CD14-positive monocyte (primary cell): ENCODE measurements around the gene PNLIPRP2. TPM values are rescaled to one million over a fixed set of nuclear protein-coding genes. Genes with fewer than 3 reads are reported as not detected.

Source experiments
- DNase-seq, 3 donors: peaks; one replicate each; pipeline ENCODE4 v3.0.0-alpha.2; 2011 to 2022
- H2AFZ ChIP-seq: 2 replicates; pipeline ENCODE4 v1.6.0; 2012; ENCODE audit warnings: mild to moderate bottlenecking, low read depth, low read length, inconsistent platforms; ENCODE audit not compliant: insufficient read depth, poor library complexity, severe bottlenecking
- H3K27ac ChIP-seq, 2 donors: 1 replicate in 1 of 2; 2 replicates in 1 of 2; pipeline ENCODE4 v1.5.1; 2012 to 2013; ENCODE audit warnings: low read length in 2 of 2, control low read depth in 1 of 2, inconsistent platforms in 1 of 2, low read depth in 1 of 2, mild to moderate bottlenecking in 1 of 2
- H3K27me3 ChIP-seq, 2 donors: one replicate each; pipeline versions ENCODE4 v1.6.0 to v1.6.1; 2011 to 2013; ENCODE audit warnings: low read length in 2 of 2; ENCODE audit not compliant: control insufficient read depth in 2 of 2, insufficient read depth in 2 of 2
- H3K36me3 ChIP-seq, 2 donors: replicated peaks in 1 of 2; 1 replicate in 1 of 2; 2 replicates in 1 of 2; pipeline versions ENCODE4 v1.5.1 to v1.6.1; 2012 to 2013; ENCODE audit warnings: low read length in 2 of 2, control low read depth in 1 of 2, inconsistent platforms in 1 of 2, mild to moderate bottlenecking in 1 of 2; ENCODE audit not compliant: insufficient read depth in 2 of 2, control insufficient read depth in 1 of 2
- H3K4me1 ChIP-seq, 2 donors: 1 replicate in 1 of 2; 2 replicates in 1 of 2; pipeline versions ENCODE4 v1.5.1 to v1.6.1; 2012 to 2013; ENCODE audit warnings: low read length in 2 of 2, control low read depth in 1 of 2, inconsistent platforms in 1 of 2, mild to moderate bottlenecking in 1 of 2, moderate library complexity in 1 of 2; ENCODE audit not compliant: insufficient read depth in 2 of 2, control insufficient read depth in 1 of 2
- H3K4me2 ChIP-seq: replicated peaks from 2 replicates; pipeline ENCODE3; 2012; ENCODE audit warnings: low read length, moderate library complexity, mild to moderate bottlenecking; ENCODE audit not compliant: poor library complexity, severe bottlenecking; ENCODE audit errors: extremely low read depth
- H3K4me3 ChIP-seq, 3 experiments: fragments of 200-600 bp in 1 of 3; sonication (generic) in 1 of 3; replicated peaks in 1 of 3; 1 replicate in 2 of 3; 2 replicates in 1 of 3; pipeline ENCODE4 v1.5.1; 2011 to 2013; ENCODE audit warnings: low read length in 3 of 3, mild to moderate bottlenecking in 3 of 3, control low read depth in 2 of 3, low read depth in 2 of 3, inconsistent platforms in 1 of 3, moderate library complexity in 1 of 3
- H3K79me2 ChIP-seq: 2 replicates; pipeline ENCODE4 v1.6.0; 2012; ENCODE audit warnings: mild to moderate bottlenecking, control low read depth, inconsistent platforms, low read length, moderate library complexity; ENCODE audit not compliant: insufficient read depth
- H3K9ac ChIP-seq: 2 replicates; pipeline ENCODE4 v1.6.0; 2017; ENCODE audit warnings: low read length, mild to moderate bottlenecking; ENCODE audit not compliant: insufficient read depth, poor library complexity, severe bottlenecking
- H3K9me3 ChIP-seq, 2 donors: replicated peaks in 1 of 2; 1 replicate in 1 of 2; 2 replicates in 1 of 2; pipeline versions ENCODE4 v1.5.1 to v1.6.1; 2012 to 2013; ENCODE audit warnings: low read length in 2 of 2, control low read depth in 1 of 2; ENCODE audit not compliant: control insufficient read depth in 1 of 2, insufficient read depth in 1 of 2
- H4K20me1 ChIP-seq: 2 replicates; pipeline ENCODE4 v1.6.0; 2012; ENCODE audit warnings: mild to moderate bottlenecking, low read length, control low read depth, moderate library complexity; ENCODE audit not compliant: insufficient read depth
- H3K27ac Mint-ChIP-seq, 7 donors: one replicate each; pipeline ENCODE4 v1.8.0; 2020; ENCODE audit warnings: mild to moderate bottlenecking in 7 of 7, mixed read lengths in 7 of 7, moderate library complexity in 6 of 7, inconsistent platforms in 2 of 7
- H3K27me3 Mint-ChIP-seq, 3 donors: one replicate each; pipeline ENCODE4 v1.8.0; 2021 to 2022; ENCODE audit warnings: low read depth in 3 of 3, mild to moderate bottlenecking in 3 of 3, mixed read lengths in 3 of 3, moderate library complexity in 3 of 3, inconsistent platforms in 1 of 3
- H3K36me3 Mint-ChIP-seq, 2 donors: one replicate each; pipeline ENCODE4 v1.8.0; 2020; ENCODE audit warnings: mixed read lengths in 2 of 2, inconsistent platforms in 1 of 2, mild to moderate bottlenecking in 1 of 2
- H3K4me1 Mint-ChIP-seq: one replicate; pipeline ENCODE4 v1.8.0; 2020; ENCODE audit warnings: mild to moderate bottlenecking, mixed read lengths
- H3K4me3 Mint-ChIP-seq, 2 donors: one replicate each; pipeline ENCODE4 v1.8.0; 2020; ENCODE audit warnings: mild to moderate bottlenecking in 2 of 2, mixed read lengths in 2 of 2, moderate library complexity in 1 of 2
- H3K9me3 Mint-ChIP-seq, 7 donors: one replicate each; pipeline ENCODE4 v1.8.0; 2020 to 2022; ENCODE audit warnings: mixed read lengths in 7 of 7, mild to moderate bottlenecking in 6 of 7, moderate library complexity in 6 of 7, inconsistent platforms in 2 of 7
- WGBS: methylation state at CpG from one replicate; pipeline ENCODE4 v1.1.5; 2013; ENCODE audit warnings: missing lambda C conversion rate; ENCODE audit not compliant: insufficient coverage; 5-methylcytosine and 5-hydroxymethylcytosine counted together
- intact Hi-C, 2 donors: fragments of 100-400 bp; cut with micrococcal nuclease; formaldehyde crosslinking; loops; one replicate each; pipeline versions ENCODE4 v1.15.0 to v1.15.1; 2023
- polyA plus RNA-seq, 3 donors: library from polyadenylated mRNA; depleted of rRNA in 1 of 3; unstranded in 2 of 3; stranded (reverse) in 1 of 3; fragments of 300-500 nt in 2 of 3; fragments of >200 nt in 1 of 3; fragmentation: Illumina TruSeq in 2 of 3; gene quantifications; 1 replicate in 2 of 3; 2 replicates in 1 of 3; pipeline ENCODE4 v1.2.3, GENCODE V29; 2012 to 2021
- TF ChIP-seq, protein P1 (sequence below): fragments of 200-600 bp; IDR thresholded peaks from one replicate; pipeline ENCODE4 v1.8.0; 2022; ENCODE audit warnings: antibody characterized with exemption, mild to moderate bottlenecking

The PNLIPRP2 gene
- polyA plus RNA-seq, 3 donors, result not detected

DNA sequence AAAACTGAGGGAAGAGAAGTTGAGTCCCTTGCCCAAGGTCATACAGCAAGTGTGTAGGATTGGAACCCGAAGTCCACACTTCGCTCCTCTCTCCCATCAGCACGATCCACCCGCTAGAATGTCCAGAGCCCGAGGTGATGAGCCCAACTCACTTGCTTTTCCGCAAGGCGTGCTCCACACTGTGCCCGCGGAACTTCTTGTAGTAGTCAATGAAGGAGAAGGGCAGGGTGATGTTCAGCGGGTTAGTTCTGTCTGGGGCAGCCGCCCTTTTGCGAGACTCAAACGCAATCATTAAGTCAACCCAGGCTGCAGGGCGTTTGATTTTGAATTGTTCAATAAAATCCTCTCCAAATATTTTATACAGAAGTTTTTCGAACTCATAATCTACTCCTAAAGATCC is 58.6 kb downstream of the PNLIPRP2 start:
- no peak for DNase-seq
- Mint-ChIP-seq H3K4me3 (no peak overlapping the region), H3K4me1 (no peaks in the 10 kb centered on the region), H3K9me3 (peaks cover 0 to 2% (median 0%) of the 10 kb centered on the region in 7 donors), H3K36me3 (no peaks in the 10 kb centered on the region), H3K27ac (no peak overlapping the region), H3K27me3 (peaks cover 3 to 6% (median 3%) of the 10 kb centered on the region in 3 donors)
- no peak overlapping the region for H3K4me2 ChIP-seq
- H2AFZ ChIP-seq, result no peak overlapping the region
- no peak overlapping the region for H3K27ac ChIP-seq
- H3K4me3 ChIP-seq, result no peak overlapping the region
- 100% methylated on average over 2 of the region's 15 CpGs for WGBS
- TF ChIP-seq, protein P1, sequence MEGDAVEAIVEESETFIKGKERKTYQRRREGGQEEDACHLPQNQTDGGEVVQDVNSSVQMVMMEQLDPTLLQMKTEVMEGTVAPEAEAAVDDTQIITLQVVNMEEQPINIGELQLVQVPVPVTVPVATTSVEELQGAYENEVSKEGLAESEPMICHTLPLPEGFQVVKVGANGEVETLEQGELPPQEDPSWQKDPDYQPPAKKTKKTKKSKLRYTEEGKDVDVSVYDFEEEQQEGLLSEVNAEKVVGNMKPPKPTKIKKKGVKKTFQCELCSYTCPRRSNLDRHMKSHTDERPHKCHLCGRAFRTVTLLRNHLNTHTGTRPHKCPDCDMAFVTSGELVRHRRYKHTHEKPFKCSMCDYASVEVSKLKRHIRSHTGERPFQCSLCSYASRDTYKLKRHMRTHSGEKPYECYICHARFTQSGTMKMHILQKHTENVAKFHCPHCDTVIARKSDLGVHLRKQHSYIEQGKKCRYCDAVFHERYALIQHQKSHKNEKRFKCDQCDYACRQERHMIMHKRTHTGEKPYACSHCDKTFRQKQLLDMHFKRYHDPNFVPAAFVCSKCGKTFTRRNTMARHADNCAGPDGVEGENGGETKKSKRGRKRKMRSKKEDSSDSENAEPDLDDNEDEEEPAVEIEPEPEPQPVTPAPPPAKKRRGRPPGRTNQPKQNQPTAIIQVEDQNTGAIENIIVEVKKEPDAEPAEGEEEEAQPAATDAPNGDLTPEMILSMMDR, result no peak
- intact Hi-C loops, result no loop called here
- H4K20me1 ChIP-seq, result no peaks in the 10 kb centered on the region
- no peaks in the 10 kb centered on the region for H3K4me1 ChIP-seq
- no peak overlapping the region for H3K9ac ChIP-seq
- H3K9me3 ChIP-seq, result no peaks in the 10 kb centered on the region
- H3K27me3 ChIP-seq, result no peaks in the 10 kb centered on the region
- H3K36me3 ChIP-seq, result no peaks in the 10 kb centered on the region
- H3K79me2 ChIP-seq, result no peaks in the 10 kb centered on the region

DNA sequence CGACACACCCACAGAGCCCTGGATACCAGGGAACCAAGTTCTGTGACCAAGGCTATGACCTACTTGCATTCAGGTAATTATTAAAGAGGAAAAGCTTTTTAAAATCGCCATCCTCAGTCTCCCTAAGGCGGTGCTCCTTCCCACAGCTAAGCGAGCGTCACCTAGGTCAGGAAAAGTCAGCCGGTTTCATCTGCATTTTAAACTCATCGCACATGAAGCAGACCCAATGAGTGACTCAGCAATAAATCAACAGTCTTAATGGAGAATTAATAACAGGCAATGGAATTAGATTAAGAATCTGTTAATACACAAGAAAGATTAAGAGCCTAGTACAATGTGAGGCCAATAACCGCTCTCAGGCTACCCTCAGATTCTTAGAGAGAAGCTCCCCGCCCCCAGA is 62.4 kb downstream of the PNLIPRP2 start:
- Histone ChIP-seq H4K20me1 (no peaks in the 10 kb centered on the region), H3K27me3 (no peaks in the 10 kb centered on the region), H3K4me3 (no peak overlapping the region), H3K4me1 (no peaks in the 10 kb centered on the region), H2AFZ (no peak overlapping the region), H3K27ac (no peak overlapping the region), H3K4me2 (no peak overlapping the region), H3K9ac (no peak overlapping the region), H3K9me3 (no peaks in the 10 kb centered on the region), H3K36me3 (no peaks in the 10 kb centered on the region), H3K79me2 (no peaks in the 10 kb centered on the region)
- Mint-ChIP-seq H3K27me3 (peaks cover 0 to 6% (median 3%) of the 10 kb centered on the region in 3 donors), H3K4me3 (no peak overlapping the region), H3K27ac (no peak overlapping the region), H3K9me3 (peaks cover 0 to 2% (median 0%) of the 10 kb centered on the region in 7 donors), H3K36me3 (no peaks in the 10 kb centered on the region), H3K4me1 (no peaks in the 10 kb centered on the region)
- no peak for DNase-seq
- intact Hi-C loops, result loop anchor here (5.0 kb wide), 1 partner anchor 494 kb away; no protein-coding TSS in a partner anchor
- WGBS, result no CpG with 5 or more reads among the region's 9 CpGs
- TF ChIP-seq, protein P1, result no peak
